GM10847 (cell line): ENCODE results near the gene COL26A1.

Experiments used
- POLR2A ChIP-seq: IDR thresholded peaks from 2 replicates; pipeline ENCODE4 v1.6.1; 2011; ENCODE audit not compliant: insufficient read length; ENCODE audit errors: extremely low read depth

Gene COL26A1

DNA sequence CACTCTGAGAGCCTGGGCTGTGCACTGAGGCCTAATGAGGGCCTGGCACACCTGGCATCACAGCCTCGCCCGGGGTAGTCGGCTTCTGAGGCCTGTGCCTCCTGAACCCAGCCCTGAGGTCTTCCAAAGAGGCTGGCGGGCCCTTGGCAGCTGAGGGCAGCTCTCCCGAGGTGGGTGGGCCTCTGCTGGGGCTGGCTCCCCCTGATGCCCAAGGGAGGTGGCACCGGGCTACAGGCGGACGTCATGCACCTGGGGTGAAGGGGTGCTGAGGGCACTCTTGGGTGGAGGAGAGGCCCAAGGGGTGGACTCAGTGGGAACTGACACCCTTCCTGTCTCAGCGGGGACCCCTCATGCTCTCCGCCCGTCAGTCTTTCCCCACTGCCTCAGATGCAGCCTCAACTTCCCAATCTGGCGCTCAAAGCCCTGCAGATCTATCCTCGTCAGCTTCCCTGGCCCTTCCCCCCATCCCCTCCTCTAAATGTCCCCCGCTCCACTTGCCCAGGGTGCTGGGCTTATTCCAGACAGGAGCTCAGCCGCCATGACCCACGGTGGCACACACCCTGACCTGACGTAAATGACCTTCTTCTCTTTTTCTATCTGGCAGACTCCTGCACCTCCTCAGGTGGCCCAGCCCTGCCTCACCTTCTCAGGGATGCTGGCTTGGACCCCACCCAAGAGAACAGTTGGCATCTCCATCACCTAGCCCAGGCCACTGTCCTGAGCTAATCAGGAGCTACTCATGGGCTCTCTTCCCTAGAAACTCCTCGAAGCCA lies 228.2 kb downstream of the COL26A1 start:
- TF ChIP-seq POLR2A: no peak

DNA sequence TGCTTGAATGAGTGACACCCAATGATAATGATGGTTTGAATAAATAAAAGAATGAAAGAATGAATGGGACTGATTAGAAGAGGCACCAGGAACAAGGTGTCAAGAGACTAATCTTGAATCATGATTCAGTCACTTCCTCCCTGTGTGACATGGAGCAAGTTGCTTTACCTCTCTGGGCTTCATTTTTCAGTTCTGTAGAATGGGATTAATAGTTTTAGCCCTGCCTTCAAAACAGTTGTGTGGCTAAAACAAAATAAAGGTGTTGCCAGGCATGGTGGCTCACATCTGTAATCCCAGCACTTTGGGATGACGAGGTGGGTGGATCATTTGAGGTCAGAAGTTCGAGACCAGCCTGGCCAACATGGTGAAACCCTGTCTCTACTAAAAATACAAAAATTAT lies 228.8 kb downstream of the COL26A1 start:
- no peak for TF ChIP-seq POLR2A

DNA sequence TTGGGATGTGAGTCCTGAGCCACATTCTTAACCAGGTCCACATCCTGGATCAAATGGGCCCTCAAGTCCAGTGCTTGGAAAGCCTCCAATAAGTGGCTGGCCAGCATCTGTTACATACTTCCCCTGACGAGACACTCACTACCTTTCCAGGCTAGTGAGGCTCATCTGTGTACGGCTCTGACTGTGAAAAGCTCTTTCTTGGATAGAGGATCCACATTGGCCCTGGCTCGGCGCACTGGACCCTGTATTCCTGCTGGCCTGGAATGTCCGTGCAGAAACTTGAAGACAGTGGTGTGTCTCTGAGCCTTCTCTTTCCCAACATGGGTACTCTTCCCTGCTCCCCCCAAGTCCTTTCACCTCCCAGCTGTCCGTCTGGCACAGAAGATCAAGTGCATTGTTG lies 230.9 kb downstream of the COL26A1 start:
- no peak for TF ChIP-seq POLR2A

DNA sequence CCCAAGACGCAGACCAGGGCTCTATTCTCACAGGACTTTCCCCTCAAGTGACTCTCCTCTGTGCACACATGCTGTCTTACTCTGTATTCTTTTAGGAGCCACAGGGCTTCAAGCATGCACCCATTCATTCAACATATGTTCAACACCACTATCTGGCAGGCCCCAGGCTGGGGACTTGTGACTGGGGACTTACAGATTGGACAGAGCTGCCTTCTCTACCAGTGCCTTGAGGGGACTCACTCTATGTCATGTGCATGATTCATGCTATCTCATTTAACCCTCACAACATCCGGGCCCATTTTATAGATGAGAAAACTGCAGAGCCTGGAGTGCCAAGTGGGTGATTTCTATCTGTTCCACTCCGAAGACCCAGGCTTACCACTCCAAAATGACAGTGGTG lies 232.1 kb downstream of the COL26A1 start:
- TF ChIP-seq POLR2A: no peak

DNA sequence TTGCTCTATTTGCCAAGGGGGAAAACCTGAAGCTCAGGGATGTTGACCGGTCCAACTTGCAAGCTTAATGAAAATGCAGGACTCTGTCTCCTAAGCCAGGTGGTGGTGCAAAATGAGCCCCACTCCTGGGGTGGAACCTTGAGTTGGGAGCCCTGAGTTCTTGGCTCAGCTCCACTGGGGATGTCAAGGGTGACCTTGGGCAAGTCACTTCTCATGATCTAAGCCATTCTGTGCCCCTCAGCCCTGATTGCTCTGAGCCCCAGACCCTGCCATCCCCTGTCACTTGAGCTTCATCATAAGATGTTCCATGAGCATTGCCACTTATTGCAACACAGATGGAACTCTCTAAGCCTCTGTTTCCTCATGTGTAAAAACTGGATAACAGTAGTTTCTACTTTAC lies 232.6 kb downstream of the COL26A1 start:
- TF ChIP-seq POLR2A: no peak

DNA sequence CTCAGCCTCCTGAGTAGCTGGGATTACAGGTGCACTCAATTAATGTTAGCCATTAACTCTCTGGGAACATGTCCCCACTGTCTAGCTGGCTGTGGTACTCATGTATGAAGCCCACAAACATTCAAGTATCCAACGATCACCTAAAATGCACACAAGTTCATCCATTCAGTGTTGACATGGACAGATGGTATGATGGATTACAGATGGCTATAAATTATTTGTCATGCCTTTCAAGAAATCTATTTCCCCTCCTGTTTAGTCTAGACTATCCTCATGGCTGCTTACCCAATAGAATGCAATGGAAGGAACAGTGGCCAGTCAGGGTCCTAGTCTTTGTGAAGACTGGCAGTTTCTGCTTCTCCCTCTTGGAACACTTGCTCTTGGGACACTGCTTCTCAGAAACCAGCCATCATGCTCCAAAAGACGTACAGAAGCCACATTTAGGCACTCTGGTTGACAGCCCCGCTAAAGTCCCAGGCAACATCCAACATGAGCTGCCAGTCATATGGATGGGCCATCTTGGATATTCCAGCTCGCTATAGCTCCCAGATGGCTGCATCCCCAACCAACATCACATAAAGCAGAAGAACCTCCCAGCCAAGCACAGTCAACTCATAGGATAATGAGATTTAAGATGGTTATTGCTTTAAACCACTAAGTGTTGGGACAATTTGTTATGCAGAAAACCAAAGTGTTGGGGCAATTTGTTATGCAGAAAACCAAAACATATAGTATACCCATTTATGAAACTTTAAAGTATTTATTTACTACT lies 233.3 kb downstream of the COL26A1 start:
- no peak for TF ChIP-seq POLR2A

DNA sequence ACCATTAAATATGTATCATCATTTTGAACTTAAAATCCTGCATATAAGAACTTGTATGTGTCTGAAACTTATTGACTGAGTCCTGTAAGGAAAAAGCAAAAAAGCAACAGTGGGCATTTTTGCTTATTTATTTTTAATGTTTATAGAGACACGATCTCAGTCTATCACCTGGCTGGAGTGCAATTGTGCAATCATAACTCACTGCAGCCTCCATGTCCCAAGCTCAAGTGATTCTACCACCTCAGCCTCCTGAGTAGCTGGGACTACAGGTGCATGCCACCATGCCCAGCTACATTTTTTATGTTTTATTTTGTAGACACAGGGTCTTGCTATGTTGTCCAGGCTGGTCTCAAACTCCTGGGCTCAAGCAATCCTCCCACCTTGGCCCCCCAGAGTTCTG lies 234.2 kb downstream of the COL26A1 start:
- TF ChIP-seq POLR2A: no peak

DNA sequence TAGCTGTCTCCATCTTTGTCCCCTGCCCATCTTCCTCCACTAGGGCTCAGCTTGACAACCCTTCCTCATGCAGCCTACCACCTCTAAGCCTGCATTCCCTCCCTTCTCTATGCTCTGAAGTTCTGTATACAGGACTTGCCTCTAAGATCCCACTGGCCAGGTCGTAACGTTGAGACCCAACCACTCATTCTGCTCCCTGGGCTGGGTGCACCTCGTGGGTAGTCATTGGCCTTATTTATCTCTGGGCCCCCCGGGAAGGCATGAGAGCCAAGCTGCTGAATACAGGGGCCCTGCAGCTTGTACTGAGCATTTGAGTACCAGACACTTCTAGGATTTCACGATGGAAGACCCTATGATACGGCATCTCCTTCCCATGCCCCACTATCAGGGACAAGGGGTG lies 235.3 kb downstream of the COL26A1 start:
- TF ChIP-seq POLR2A: no peak

DNA sequence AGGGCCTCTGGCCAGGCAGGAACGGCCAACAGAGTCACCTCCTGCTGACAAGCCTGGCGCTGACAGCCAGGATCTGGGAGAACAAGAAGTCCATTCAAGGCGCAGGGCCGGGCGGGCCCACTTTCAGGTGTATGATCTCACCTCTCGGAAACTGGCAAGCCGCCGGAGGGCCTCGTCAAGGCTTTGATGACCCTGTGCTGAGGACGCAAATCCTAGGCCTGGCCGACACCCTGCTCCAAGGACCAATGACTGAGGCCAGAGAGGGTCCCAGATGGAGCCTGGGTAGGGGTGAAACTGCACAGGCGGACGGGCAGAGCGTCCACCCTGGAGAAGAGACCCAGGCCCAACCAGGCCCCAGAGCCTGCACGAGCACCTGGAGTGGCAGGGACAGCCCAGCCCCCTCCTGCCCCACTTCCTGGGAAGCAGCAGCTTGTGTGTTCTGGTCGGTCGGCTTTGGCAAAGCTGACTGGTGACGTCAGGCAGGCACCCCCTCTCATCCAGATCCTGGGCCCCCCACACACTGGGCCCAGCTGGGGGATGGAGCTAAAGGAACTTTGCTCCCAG lies 235.8 kb downstream of the COL26A1 start:
- TF ChIP-seq POLR2A: no peak

DNA sequence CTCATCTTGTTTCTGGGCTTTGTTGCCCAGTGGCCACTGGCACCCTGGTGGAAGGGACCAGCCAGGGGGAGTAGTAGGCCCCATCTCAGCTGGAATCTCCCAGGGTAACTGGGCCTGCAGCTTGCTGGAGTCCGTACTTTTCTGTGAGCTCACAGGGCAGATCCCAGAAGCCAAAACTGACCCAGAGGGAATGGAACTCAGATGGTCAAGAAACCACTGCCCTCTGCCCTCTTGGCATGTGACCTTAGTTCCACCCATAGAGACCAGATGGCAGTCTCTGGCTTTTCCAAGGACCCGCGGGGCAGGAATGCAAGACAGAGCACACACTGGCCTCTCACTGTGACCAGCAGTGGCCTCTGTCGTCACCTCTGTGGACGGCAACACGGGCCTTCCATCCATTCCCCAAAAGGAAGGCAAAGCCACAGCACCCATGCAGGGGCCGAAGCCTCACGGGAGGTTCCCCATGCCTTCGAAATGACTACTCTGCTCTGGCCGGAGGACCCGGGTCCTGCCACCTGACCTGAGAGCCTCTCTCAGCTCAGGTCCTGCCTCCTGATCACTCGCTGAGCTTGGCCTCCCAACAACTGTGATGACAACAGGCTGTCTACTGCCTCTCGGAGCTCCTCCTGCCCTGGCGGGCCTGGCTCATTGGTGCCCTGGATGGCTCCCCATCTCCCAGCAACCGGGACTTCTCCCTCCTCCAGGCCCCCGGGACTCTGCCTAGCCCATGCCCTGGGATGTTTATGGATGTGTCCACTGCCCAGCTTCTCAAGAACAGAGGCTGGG lies 236.5 kb downstream of the COL26A1 start:
- no peak for TF ChIP-seq POLR2A

DNA sequence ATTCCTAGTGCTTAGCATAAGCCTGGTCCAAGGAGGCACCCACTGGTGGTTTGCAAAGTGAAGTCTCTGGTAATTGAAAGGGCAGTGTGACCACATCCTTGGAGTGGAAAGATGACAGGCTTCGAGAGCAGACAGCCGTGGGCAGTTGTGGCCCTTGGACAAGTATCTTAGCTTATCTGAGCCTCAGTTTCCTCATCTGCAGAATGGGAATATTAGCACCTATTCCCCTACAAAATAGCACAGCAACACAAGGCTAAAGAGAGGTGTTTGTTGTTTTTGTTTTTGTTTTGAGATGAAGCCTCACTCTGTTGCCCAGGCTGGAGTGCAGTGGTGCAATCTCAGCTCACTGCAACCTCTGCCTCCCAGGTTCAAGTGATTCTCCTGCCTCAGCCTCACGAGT lies 237.1 kb downstream of the COL26A1 start:
- TF ChIP-seq POLR2A: no peak

DNA sequence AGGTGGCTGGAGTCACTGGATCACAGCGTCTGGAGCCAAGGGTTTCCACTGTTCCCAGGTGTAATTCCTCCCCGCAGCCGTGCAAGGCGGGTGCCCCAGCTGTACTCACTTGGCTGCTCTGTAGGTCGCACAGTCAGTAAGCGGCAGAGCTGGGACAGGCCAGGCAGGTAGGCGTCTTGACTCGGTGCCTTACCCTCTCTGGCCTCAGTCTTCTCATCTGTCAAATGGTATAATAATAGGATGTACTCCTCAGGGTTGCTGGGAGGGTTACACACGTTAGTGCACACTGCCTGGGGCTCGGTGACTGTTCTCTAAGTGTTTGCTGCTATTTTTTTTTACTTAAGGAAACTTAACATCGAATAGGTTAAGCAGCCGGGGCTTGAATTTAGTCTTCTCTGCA lies 239.4 kb downstream of the COL26A1 start:
- no peak for TF ChIP-seq POLR2A

DNA sequence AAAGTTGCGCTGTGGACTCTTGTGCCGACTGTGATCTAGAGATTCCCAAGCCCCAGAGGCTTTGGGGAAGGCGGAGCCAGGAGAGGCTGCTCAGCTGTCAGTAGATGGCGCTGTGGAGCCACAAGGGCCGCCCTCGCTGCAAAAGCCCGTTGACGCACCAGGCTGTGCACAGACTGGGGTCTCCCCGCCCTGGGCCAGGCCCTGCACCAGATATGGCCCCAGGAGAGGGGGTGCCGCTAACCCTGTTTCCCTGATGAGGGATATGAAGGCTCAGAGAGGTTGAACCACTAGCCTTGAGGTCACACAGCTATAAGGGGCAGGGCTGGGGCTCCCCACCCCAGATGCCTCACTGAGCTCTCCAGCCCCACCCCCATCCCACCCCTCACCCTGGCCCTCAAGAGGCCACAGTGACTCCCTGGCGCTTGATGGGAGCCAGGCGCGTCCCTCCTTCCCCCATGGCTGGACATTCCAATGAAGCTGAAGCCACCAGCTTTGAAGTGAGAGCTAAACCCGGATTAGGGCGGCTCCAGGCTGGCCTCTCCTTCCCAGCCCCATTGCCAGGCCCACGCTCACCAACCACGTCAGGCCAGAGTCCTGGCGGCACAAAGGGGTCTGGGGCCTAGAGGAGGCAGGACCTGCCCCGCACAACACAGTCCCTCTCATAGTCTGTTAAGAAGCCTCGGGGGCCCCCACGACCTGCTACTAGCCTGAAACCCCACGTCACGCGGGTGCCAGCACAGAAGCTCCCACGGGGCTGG lies 240.0 kb downstream of the COL26A1 start:
- no peak for TF ChIP-seq POLR2A

DNA sequence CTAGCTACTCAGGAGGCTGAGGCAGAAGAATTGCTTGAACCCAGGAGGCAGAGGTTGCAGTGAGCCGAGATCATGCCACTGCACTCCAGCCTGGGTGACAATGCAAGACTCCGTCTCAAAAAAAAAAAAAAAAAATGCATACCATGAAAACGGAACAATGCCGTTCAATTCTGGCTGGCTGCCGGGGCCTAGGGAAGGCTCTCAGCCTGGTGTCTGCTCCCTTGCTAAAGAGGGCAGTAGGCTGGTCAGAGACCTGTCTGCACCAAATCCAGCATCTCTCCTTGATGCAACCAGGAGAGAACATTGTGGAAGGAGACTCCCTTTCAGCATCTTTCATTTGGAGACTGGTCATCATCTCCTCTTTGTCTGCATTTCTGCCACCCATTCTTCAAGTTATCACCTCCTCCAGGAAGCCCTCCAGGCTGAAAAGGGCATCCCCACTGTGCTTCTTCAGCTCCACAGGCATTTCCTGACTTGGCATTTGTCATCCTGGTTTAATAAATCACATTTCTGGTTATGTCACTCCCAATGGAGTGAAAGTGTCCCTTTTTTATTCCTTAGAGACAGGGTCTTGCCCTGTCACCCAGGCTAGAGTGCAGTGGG lies 241.8 kb downstream of the COL26A1 start:
- no peak for TF ChIP-seq POLR2A
